Measurements from ENCODE around the gene CCL2.

GRCh38 chr17:34257986-34258326 is 2.9 kb downstream of the CCL2 start:
- TF ChIP-seq FOXA1 (IDR thresholded peaks at IDR 0.05), result no peak
- TF ChIP-seq ARNT (IDR thresholded peaks at IDR 0.05), result no peak
- TF ChIP-seq SP1 (IDR thresholded peaks at IDR 0.05), result no peak
- no peak for TF ChIP-seq TARDBP (IDR thresholded peaks at IDR 0.05)
- TF ChIP-seq BHLHE40 (IDR thresholded peaks at IDR 0.05; ENCODE audit: borderline replicate concordance), result no peak
- TF ChIP-seq L3MBTL2 (conservative IDR thresholded peaks at IDR 0.05), result no peak
- no peak for TF ChIP-seq SUZ12 (IDR thresholded peaks at IDR 0.05)
- no peak for TF ChIP-seq ELF4 (IDR thresholded peaks at IDR 0.05)
- TF ChIP-seq FOXM1 (IDR thresholded peaks at IDR 0.05; ENCODE audit: borderline replicate concordance), result no peak
- no peak for TF ChIP-seq FOXK2 (IDR thresholded peaks at IDR 0.05)
- TF ChIP-seq LEF1 (IDR thresholded peaks at IDR 0.05; ENCODE audit: borderline replicate concordance), result no peak
